HG03354 (cell line): ENCODE data around the gene SDCCAG8.

ENCODE experiments used
- ATAC-seq: cut with Tn5 transposase; IDR thresholded peaks from one replicate; pipeline ENCODE4 v1.9.1; 2021; ENCODE audit warnings: mild to moderate bottlenecking; ENCODE audit not compliant: unreplicated experiment, poor library complexity, severe bottlenecking

SDCCAG8 gene

GRCh38 chr1:243435836-243436235 lies 180.0 kb downstream of the SDCCAG8 start:
- no peak for ATAC-seq

- ATAC-seq, result no peak
Observed at GRCh38 chr1:243438146-243438545, 182.3 kb downstream of the SDCCAG8 start.

- ATAC-seq, result no peak
Observed at GRCh38 chr1:243438815-243439214, 183.0 kb downstream of the SDCCAG8 start.

GRCh38 chr1:243440406-243440805 lies 184.6 kb downstream of the SDCCAG8 start:
- ATAC-seq, result no peak

GRCh38 chr1:243441601-243442000 lies 185.8 kb downstream of the SDCCAG8 start:
- ATAC-seq, result no peak

- ATAC-seq, result no peak
Observed at GRCh38 chr1:243443557-243443956, 187.7 kb downstream of the SDCCAG8 start.

- ATAC-seq, result no peak
Observed at GRCh38 chr1:243447347-243447746, 191.5 kb downstream of the SDCCAG8 start.

- ATAC-seq, result no peak
Observed at GRCh38 chr1:243447844-243448243, 192.0 kb downstream of the SDCCAG8 start.

- no peak for ATAC-seq
Observed at GRCh38 chr1:243449373-243449772, 193.5 kb downstream of the SDCCAG8 start.

GRCh38 chr1:243452092-243452491 lies 196.3 kb downstream of the SDCCAG8 start:
- no peak for ATAC-seq

- ATAC-seq, result no peak
Observed at GRCh38 chr1:243454328-243454997, 198.6 kb downstream of the SDCCAG8 start.

GRCh38 chr1:243455760-243456651 lies 200.2 kb downstream of the SDCCAG8 start:
- ATAC-seq, result no peak

- no peak for ATAC-seq
Observed at GRCh38 chr1:243457363-243457982, 201.6 kb downstream of the SDCCAG8 start.

- ATAC-seq, result no peak
Observed at GRCh38 chr1:243459059-243459458, 203.2 kb downstream of the SDCCAG8 start.

GRCh38 chr1:243461700-243462099 lies 205.9 kb downstream of the SDCCAG8 start:
- ATAC-seq, result no peak

- ATAC-seq, result no peak
Observed at GRCh38 chr1:243462929-243463697, 207.3 kb downstream of the SDCCAG8 start.

- ATAC-seq, result no peak
Observed at GRCh38 chr1:243465081-243465480, 209.2 kb downstream of the SDCCAG8 start.

- no peak for ATAC-seq
Observed at GRCh38 chr1:243465738-243466137, 209.9 kb downstream of the SDCCAG8 start.

GRCh38 chr1:243469497-243469896 lies 213.7 kb downstream of the SDCCAG8 start:
- ATAC-seq, result no peak

GRCh38 chr1:243470502-243470901 lies 214.7 kb downstream of the SDCCAG8 start:
- ATAC-seq, result no peak
